GM12878 (cell line): ENCODE results near the gene RASIP1.
A peak's percentile ranks its signal among the peaks of the same experiment; 100 is the strongest.

ENCODE experiments used
- BRCA1 ChIP-seq: IDR thresholded peaks from 2 replicates; pipeline ENCODE4 v1.6.1; 2011; ENCODE audit warnings: low read depth, low read length, improper control_type of control experiment
- JUND ChIP-seq: IDR thresholded peaks from 2 replicates; pipeline ENCODE4 v1.6.1; 2012; ENCODE audit warnings: low read depth, mild to moderate bottlenecking, low read length, improper control_type of control experiment, moderate library complexity
- MXI1 ChIP-seq: fragments of 150-350 bp; IDR thresholded peaks from 2 replicates; pipeline ENCODE4 v1.6.1; 2011; ENCODE audit warnings: low read depth, mild to moderate bottlenecking, inconsistent platforms, low read length, improper control_type of control experiment
- POLR2A ChIP-seq: IDR thresholded peaks from 2 replicates; pipeline ENCODE4 v1.6.1; 2011; ENCODE audit warnings: low read depth, mild to moderate bottlenecking, low read length
- POLR2AphosphoS5 ChIP-seq: IDR thresholded peaks from 2 replicates; pipeline ENCODE4 v1.6.1; 2011; ENCODE audit warnings: mild to moderate bottlenecking, low read length, inconsistent platforms
- TF ChIP-seq, protein P1 (sequence below), 3 experiments: IDR thresholded peaks in 2 of 3; conservative IDR thresholded peaks in 1 of 3; 2 replicates each; pipeline ENCODE4 v1.5.1; 2011; ENCODE audit warnings: low read depth in 3 of 3, low read length in 3 of 3, mild to moderate bottlenecking in 3 of 3, control low read depth in 2 of 3, moderate library complexity in 2 of 3, inconsistent platforms in 1 of 3, mixed read lengths in 1 of 3; ENCODE audit not compliant: control insufficient read depth in 2 of 3, insufficient read depth in 1 of 3; ENCODE audit errors: extremely low read depth in 1 of 3
- TF ChIP-seq, protein P2 (sequence below): fragments of 150-350 bp; IDR thresholded peaks from 2 replicates; pipeline ENCODE4 v1.6.1; 2016; ENCODE audit warnings: low read depth, low read length

DNA sequence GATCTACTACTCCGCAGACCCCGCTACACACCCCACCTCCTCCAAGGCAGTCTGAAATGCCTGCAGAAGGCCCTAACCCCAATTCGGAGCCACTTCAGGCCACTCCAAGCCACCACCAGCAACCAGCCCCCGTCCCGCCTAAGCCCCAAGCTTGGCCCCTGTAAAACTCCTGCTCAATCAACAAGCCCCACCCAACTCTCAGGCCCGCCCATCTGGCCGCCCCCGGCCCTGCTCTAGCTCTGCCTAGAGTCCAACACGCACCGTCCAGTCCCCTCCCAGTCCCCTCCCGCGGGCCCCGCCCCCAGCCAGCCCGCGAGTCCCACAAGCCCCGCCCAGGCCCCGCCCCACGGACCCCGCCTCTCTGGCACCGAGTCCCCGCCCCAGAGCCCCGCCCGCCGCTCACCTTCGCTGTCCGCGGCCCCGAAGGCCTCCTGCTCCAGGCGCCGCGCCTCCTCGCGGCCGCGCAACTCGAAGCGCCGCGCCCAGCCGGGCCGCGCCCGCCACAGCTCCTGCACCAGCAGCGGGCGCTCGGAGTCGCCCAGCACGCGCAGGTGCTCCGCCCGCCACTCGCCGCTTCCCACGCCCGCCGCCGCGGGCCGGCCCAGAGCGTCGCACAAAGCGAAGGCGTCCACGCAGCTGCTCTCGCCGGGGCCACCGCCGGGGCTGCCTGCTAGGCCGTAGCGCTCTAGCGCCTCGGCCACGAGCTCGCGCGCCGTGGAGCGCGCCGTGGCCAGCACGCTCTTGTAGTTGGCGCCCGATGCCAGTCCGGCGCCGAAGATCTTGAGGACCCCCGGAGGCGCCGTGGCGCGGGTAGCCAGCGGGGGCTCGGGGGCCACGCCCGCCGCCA is 1.6 kb downstream of the RASIP1 start:
- TF ChIP-seq, protein P1, sequence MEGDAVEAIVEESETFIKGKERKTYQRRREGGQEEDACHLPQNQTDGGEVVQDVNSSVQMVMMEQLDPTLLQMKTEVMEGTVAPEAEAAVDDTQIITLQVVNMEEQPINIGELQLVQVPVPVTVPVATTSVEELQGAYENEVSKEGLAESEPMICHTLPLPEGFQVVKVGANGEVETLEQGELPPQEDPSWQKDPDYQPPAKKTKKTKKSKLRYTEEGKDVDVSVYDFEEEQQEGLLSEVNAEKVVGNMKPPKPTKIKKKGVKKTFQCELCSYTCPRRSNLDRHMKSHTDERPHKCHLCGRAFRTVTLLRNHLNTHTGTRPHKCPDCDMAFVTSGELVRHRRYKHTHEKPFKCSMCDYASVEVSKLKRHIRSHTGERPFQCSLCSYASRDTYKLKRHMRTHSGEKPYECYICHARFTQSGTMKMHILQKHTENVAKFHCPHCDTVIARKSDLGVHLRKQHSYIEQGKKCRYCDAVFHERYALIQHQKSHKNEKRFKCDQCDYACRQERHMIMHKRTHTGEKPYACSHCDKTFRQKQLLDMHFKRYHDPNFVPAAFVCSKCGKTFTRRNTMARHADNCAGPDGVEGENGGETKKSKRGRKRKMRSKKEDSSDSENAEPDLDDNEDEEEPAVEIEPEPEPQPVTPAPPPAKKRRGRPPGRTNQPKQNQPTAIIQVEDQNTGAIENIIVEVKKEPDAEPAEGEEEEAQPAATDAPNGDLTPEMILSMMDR (IDR thresholded peaks at IDR 0.05 in 2 of 3, conservative IDR thresholded peaks at IDR 0.05 in 1 of 3; ENCODE audit: control insufficient read depth in 2 of 3, extremely low read depth in 1 of 3, insufficient read depth in 1 of 3, low read depth in 3 of 3, low read length in 3 of 3), result peak in 2 of 3 experiments; percentile 25 to 48; a peak in 3 of 6 replicates
- TF ChIP-seq POLR2AphosphoS5, result no peak
- no peak for TF ChIP-seq POLR2A
- TF ChIP-seq MXI1, result no peak
- TF ChIP-seq BRCA1, result no peak
- TF ChIP-seq, protein P2, sequence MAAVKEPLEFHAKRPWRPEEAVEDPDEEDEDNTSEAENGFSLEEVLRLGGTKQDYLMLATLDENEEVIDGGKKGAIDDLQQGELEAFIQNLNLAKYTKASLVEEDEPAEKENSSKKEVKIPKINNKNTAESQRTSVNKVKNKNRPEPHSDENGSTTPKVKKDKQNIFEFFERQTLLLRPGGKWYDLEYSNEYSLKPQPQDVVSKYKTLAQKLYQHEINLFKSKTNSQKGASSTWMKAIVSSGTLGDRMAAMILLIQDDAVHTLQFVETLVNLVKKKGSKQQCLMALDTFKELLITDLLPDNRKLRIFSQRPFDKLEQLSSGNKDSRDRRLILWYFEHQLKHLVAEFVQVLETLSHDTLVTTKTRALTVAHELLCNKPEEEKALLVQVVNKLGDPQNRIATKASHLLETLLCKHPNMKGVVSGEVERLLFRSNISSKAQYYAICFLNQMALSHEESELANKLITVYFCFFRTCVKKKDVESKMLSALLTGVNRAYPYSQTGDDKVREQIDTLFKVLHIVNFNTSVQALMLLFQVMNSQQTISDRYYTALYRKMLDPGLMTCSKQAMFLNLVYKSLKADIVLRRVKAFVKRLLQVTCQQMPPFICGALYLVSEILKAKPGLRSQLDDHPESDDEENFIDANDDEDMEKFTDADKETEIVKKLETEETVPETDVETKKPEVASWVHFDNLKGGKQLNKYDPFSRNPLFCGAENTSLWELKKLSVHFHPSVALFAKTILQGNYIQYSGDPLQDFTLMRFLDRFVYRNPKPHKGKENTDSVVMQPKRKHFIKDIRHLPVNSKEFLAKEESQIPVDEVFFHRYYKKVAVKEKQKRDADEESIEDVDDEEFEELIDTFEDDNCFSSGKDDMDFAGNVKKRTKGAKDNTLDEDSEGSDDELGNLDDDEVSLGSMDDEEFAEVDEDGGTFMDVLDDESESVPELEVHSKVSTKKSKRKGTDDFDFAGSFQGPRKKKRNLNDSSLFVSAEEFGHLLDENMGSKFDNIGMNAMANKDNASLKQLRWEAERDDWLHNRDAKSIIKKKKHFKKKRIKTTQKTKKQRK, result no peak
- TF ChIP-seq JUND, result no peak
